ENCODE results near the gene LENG9.

The LENG9 gene

GRCh38 chr19:54426291-54426931 lies 37.2 kb downstream of the LENG9 start:
- Histone ChIP-seq H3K9ac (ENCODE audit: low read length) (no peak overlapping the region), H3K9me3 (ENCODE audit: control insufficient read depth, insufficient read depth, low read depth, low read length) (no peaks in the 10 kb centered on the region), H3K27me3 (ENCODE audit: control insufficient read depth, insufficient read depth, low read length) (peaks cover 65% of the 10 kb centered on the region), H3K36me3 (ENCODE audit: control insufficient read depth, insufficient read depth, low read length) (no peaks in the 10 kb centered on the region), H3K4me3 (ENCODE audit: low read depth, low read length) (no peak overlapping the region), H3K4me1 (ENCODE audit: control insufficient read depth, insufficient read depth, low read length) (peaks cover 26% of the 10 kb centered on the region), H3K27ac (ENCODE audit: low read depth, low read length) (no peak overlapping the region)

- Histone ChIP-seq H3K27me3 (ENCODE audit: control insufficient read depth, insufficient read depth, low read length) (peaks cover 72% of the 10 kb centered on the region), H3K4me1 (ENCODE audit: control insufficient read depth, insufficient read depth, low read length) (peaks cover 29% of the 10 kb centered on the region), H3K36me3 (ENCODE audit: control insufficient read depth, insufficient read depth, low read length) (no peaks in the 10 kb centered on the region), H3K9ac (ENCODE audit: low read length) (no peak overlapping the region), H3K4me3 (ENCODE audit: low read depth, low read length) (no peak overlapping the region), H3K27ac (ENCODE audit: low read depth, low read length) (no peak overlapping the region), H3K9me3 (ENCODE audit: control insufficient read depth, insufficient read depth, low read depth, low read length) (no peaks in the 10 kb centered on the region)
These were observed 38.2 kb downstream of the LENG9 start for GRCh38 chr19:54425382-54425723.

GRCh38 chr19:54424660-54425381 lies 38.8 kb downstream of the LENG9 start:
- no peak overlapping the region for H3K27ac ChIP-seq (ENCODE audit: low read depth, low read length)
- no peak overlapping the region for H3K9ac ChIP-seq (ENCODE audit: low read length)
- H3K4me1 ChIP-seq (ENCODE audit: control insufficient read depth, insufficient read depth, low read length), result peaks cover 28% of the 10 kb centered on the region
- no peak overlapping the region for H3K4me3 ChIP-seq (ENCODE audit: low read depth, low read length)
- peaks cover 68% of the 10 kb centered on the region for H3K27me3 ChIP-seq (ENCODE audit: control insufficient read depth, insufficient read depth, low read length)
- no peaks in the 10 kb centered on the region for H3K36me3 ChIP-seq (ENCODE audit: control insufficient read depth, insufficient read depth, low read length)
- H3K9me3 ChIP-seq (ENCODE audit: control insufficient read depth, insufficient read depth, low read depth, low read length), result no peaks in the 10 kb centered on the region

GRCh38 chr19:54424201-54424600 lies 39.4 kb downstream of the LENG9 start:
- no peak overlapping the region for H3K4me3 ChIP-seq (ENCODE audit: low read depth, low read length)
- no peaks in the 10 kb centered on the region for H3K9me3 ChIP-seq (ENCODE audit: control insufficient read depth, insufficient read depth, low read depth, low read length)
- H3K27ac ChIP-seq (ENCODE audit: low read depth, low read length), result no peak overlapping the region
- peaks cover 67% of the 10 kb centered on the region for H3K27me3 ChIP-seq (ENCODE audit: control insufficient read depth, insufficient read depth, low read length)
- H3K4me1 ChIP-seq (ENCODE audit: control insufficient read depth, insufficient read depth, low read length), result peaks cover 32% of the 10 kb centered on the region
- no peak overlapping the region for H3K9ac ChIP-seq (ENCODE audit: low read length)
- H3K36me3 ChIP-seq (ENCODE audit: control insufficient read depth, insufficient read depth, low read length), result no peaks in the 10 kb centered on the region

GRCh38 chr19:54422136-54422535 lies 41.4 kb downstream of the LENG9 start:
- no peak overlapping the region for H3K9ac ChIP-seq (ENCODE audit: low read length)
- no peak overlapping the region for H3K27ac ChIP-seq (ENCODE audit: low read depth, low read length)
- H3K4me3 ChIP-seq (ENCODE audit: low read depth, low read length), result no peak overlapping the region
- peaks cover 49% of the 10 kb centered on the region for H3K4me1 ChIP-seq (ENCODE audit: control insufficient read depth, insufficient read depth, low read length)
- H3K9me3 ChIP-seq (ENCODE audit: control insufficient read depth, insufficient read depth, low read depth, low read length), result no peaks in the 10 kb centered on the region
- no peaks in the 10 kb centered on the region; the same call in 1 of the 2 replicates for H3K36me3 ChIP-seq (ENCODE audit: control insufficient read depth, insufficient read depth, low read length)
- H3K27me3 ChIP-seq (ENCODE audit: control insufficient read depth, insufficient read depth, low read length), result peaks cover 60% of the 10 kb centered on the region

GRCh38 chr19:54421521-54421920 lies 42.1 kb downstream of the LENG9 start:
- H3K27me3 ChIP-seq (ENCODE audit: control insufficient read depth, insufficient read depth, low read length), result peaks cover 63% of the 10 kb centered on the region

GRCh38 chr19:54421169-54421516 lies 42.4 kb downstream of the LENG9 start:
- no peaks in the 10 kb centered on the region for H3K9me3 ChIP-seq (ENCODE audit: control insufficient read depth, insufficient read depth, low read depth, low read length)
- H3K27me3 ChIP-seq (ENCODE audit: control insufficient read depth, insufficient read depth, low read length), result peaks cover 63% of the 10 kb centered on the region
- peak overlapping the region; percentile 13 for H3K9ac ChIP-seq (ENCODE audit: low read length)
- H3K4me3 ChIP-seq (ENCODE audit: low read depth, low read length), result peak overlapping the region; percentile 62; the same call in 1 of the 2 replicates
- H3K27ac ChIP-seq (ENCODE audit: low read depth, low read length), result no peak overlapping the region
- peaks cover 44% of the 10 kb centered on the region for H3K4me1 ChIP-seq (ENCODE audit: control insufficient read depth, insufficient read depth, low read length)
- no peaks in the 10 kb centered on the region; the same call in 1 of the 2 replicates for H3K36me3 ChIP-seq (ENCODE audit: control insufficient read depth, insufficient read depth, low read length)

More at GRCh38 chr19:54421521-54421920, 42.1 kb downstream of the LENG9 start:
- no peak overlapping the region for H3K27ac ChIP-seq (ENCODE audit: low read depth, low read length)
- H3K4me3 ChIP-seq (ENCODE audit: low read depth, low read length), result 0 out of 2 replicates have a peak overlapping the region, but pooled peaks have one; percentile 62
- H3K36me3 ChIP-seq (ENCODE audit: control insufficient read depth, insufficient read depth, low read length), result no peaks in the 10 kb centered on the region; the same call in 1 of the 2 replicates
- no peaks in the 10 kb centered on the region for H3K9me3 ChIP-seq (ENCODE audit: control insufficient read depth, insufficient read depth, low read depth, low read length)
- peaks cover 47% of the 10 kb centered on the region for H3K4me1 ChIP-seq (ENCODE audit: control insufficient read depth, insufficient read depth, low read length)
- peak overlapping the region; percentile 13 for H3K9ac ChIP-seq (ENCODE audit: low read length)

GRCh38 chr19:54420383-54421168 lies 43.0 kb downstream of the LENG9 start:
- Histone ChIP-seq H3K4me1 (ENCODE audit: control insufficient read depth, insufficient read depth, low read length) (peaks cover 47% of the 10 kb centered on the region), H3K9me3 (ENCODE audit: control insufficient read depth, insufficient read depth, low read depth, low read length) (no peaks in the 10 kb centered on the region), H3K4me3 (ENCODE audit: low read depth, low read length) (peak overlapping the region; percentile 62), H3K27me3 (ENCODE audit: control insufficient read depth, insufficient read depth, low read length) (peaks cover 64% of the 10 kb centered on the region), H3K9ac (ENCODE audit: low read length) (peak overlapping the region; percentile 85), H3K36me3 (ENCODE audit: control insufficient read depth, insufficient read depth, low read length) (no peaks in the 10 kb centered on the region; the same call in 1 of the 2 replicates), H3K27ac (ENCODE audit: low read depth, low read length) (peak overlapping the region; percentile 52; the same call in 1 of the 2 replicates)

GRCh38 chr19:54420068-54420382 lies 43.6 kb downstream of the LENG9 start:
- Histone ChIP-seq H3K27me3 (ENCODE audit: control insufficient read depth, insufficient read depth, low read length) (peaks cover 63% of the 10 kb centered on the region), H3K36me3 (ENCODE audit: control insufficient read depth, insufficient read depth, low read length) (no peaks in the 10 kb centered on the region; the same call in 1 of the 2 replicates), H3K4me1 (ENCODE audit: control insufficient read depth, insufficient read depth, low read length) (peaks cover 47% of the 10 kb centered on the region), H3K9ac (ENCODE audit: low read length) (peak overlapping the region; percentile 67), H3K4me3 (ENCODE audit: low read depth, low read length) (peak overlapping the region; percentile 62), H3K9me3 (ENCODE audit: control insufficient read depth, insufficient read depth, low read depth, low read length) (peaks cover under 1% of the 10 kb centered on the region; the same call in 1 of the 2 replicates), H3K27ac (ENCODE audit: low read depth, low read length) (peak overlapping the region; percentile 35; the same call in 1 of the 2 replicates)

GRCh38 chr19:54418930-54419800 lies 44.4 kb downstream of the LENG9 start:
- H3K27ac ChIP-seq (ENCODE audit: low read depth, low read length), result no peak overlapping the region
- peaks cover 63% of the 10 kb centered on the region for H3K27me3 ChIP-seq (ENCODE audit: control insufficient read depth, insufficient read depth, low read length)
- H3K4me1 ChIP-seq (ENCODE audit: control insufficient read depth, insufficient read depth, low read length), result peaks cover 47% of the 10 kb centered on the region
- peaks cover 7% of the 10 kb centered on the region; the same call in 1 of the 2 replicates for H3K9me3 ChIP-seq (ENCODE audit: control insufficient read depth, insufficient read depth, low read depth, low read length)
- no peak overlapping the region for H3K4me3 ChIP-seq (ENCODE audit: low read depth, low read length)
- no peaks in the 10 kb centered on the region; the same call in 1 of the 2 replicates for H3K36me3 ChIP-seq (ENCODE audit: control insufficient read depth, insufficient read depth, low read length)
- no peak overlapping the region for H3K9ac ChIP-seq (ENCODE audit: low read length)
